WI38 (cell line): ENCODE results near the gene PIP5KL1.

Experiments
- H3K4me3 ChIP-seq: 2 replicates; pipeline ENCODE4 v1.5.1; 2011; ENCODE audit warnings: low read depth, mild to moderate bottlenecking, control low read depth, low read length
- CTCF ChIP-seq: IDR thresholded peaks from 2 replicates; pipeline ENCODE4 v1.5.1; 2012; ENCODE audit warnings: low read depth, mild to moderate bottlenecking, control low read depth, low read length

The PIP5KL1 gene

GRCh38 chr9:127940593-127940992 is 10.0 kb upstream of the PIP5KL1 start:
- no peak for TF ChIP-seq CTCF
- H3K4me3 ChIP-seq, result no peak overlapping the region

GRCh38 chr9:127938298-127938690 is 7.7 kb upstream of the PIP5KL1 start:
- no peak overlapping the region for H3K4me3 ChIP-seq
- TF ChIP-seq CTCF, result no peak

- peak within 1 kb of the TSS; percentile 90 for H3K4me3 ChIP-seq
- TF ChIP-seq CTCF, result no peak
Observed at GRCh38 chr9:127937388-127938297, 7.1 kb upstream of the PIP5KL1 start, which contains the start of gene DPM2. DPM2 (minus strand) TSS chr9:127937854; CDS start chr9:127937820, 34 bp downstream.

GRCh38 chr9:127937056-127937387 is 6.4 kb upstream of the PIP5KL1 start:
- no peak for TF ChIP-seq CTCF
- peak overlapping the region; percentile 90 for H3K4me3 ChIP-seq

GRCh38 chr9:127936347-127936852 is 5.8 kb upstream of the PIP5KL1 start:
- TF ChIP-seq CTCF, result no peak

GRCh38 chr9:127935765-127936221 is 5.2 kb upstream of the PIP5KL1 start:
- H3K4me3 ChIP-seq, result peak overlapping the region; percentile 90
- TF ChIP-seq CTCF, result no peak

More at GRCh38 chr9:127936347-127936852, 5.8 kb upstream of the PIP5KL1 start:
- H3K4me3 ChIP-seq, result peak overlapping the region; percentile 90

GRCh38 chr9:127934986-127935385 is 4.4 kb upstream of the PIP5KL1 start:
- no peak overlapping the region for H3K4me3 ChIP-seq
- no peak for TF ChIP-seq CTCF
